Measurements from ENCODE around the gene XPO6. TPM values are rescaled to one million over a fixed set of nuclear protein-coding genes. Genes with fewer than 3 reads are reported as not detected.

The XPO6 gene
- total and polyA plus RNA-seq, 12 donors, result 61.1 to 194 (median 95.8) TPM

DNA sequence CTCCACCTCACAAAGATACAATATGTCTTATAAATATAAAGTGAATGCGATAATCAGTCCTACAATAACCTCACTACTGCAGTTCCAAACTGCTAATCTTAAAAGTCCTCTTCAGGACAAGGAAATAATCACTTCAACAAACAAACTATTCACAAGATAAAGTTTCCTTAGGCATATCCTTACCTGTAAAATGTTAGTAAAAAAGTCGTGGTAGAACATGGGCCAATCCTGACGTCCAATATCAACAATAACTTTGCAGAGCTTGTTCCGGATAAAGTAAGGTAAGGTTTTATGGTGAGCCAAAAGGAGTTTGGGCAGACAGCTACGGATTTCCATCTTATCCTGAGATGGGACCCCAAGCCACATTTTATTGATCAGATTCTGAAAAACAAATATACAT, 36.0 kb downstream of the XPO6 start:
- intact Hi-C loops (cut with DNase I), result no loop called here
- H3K4me1 ChIP-seq (replicated peaks in 1 of 2), result peaks cover 1% of the 10 kb centered on the region in 2 donors
- H3K9me3 ChIP-seq (replicated peaks in 1 of 3), result no peaks in the 10 kb centered on the region
- H3K36me3 ChIP-seq (replicated peaks in 1 of 2), result peaks cover 0 to 16% of the 10 kb centered on the region in 2 donors
- no peak overlapping the region for H3K27ac ChIP-seq
- H3K4me3 ChIP-seq, result no peak overlapping the region
- H3K27me3 ChIP-seq, result no peaks in the 10 kb centered on the region
- DNase-seq, result no peak
- TF ChIP-seq POLR2A (IDR thresholded peaks at IDR 0.05), result no peak
- TF ChIP-seq, protein P1, sequence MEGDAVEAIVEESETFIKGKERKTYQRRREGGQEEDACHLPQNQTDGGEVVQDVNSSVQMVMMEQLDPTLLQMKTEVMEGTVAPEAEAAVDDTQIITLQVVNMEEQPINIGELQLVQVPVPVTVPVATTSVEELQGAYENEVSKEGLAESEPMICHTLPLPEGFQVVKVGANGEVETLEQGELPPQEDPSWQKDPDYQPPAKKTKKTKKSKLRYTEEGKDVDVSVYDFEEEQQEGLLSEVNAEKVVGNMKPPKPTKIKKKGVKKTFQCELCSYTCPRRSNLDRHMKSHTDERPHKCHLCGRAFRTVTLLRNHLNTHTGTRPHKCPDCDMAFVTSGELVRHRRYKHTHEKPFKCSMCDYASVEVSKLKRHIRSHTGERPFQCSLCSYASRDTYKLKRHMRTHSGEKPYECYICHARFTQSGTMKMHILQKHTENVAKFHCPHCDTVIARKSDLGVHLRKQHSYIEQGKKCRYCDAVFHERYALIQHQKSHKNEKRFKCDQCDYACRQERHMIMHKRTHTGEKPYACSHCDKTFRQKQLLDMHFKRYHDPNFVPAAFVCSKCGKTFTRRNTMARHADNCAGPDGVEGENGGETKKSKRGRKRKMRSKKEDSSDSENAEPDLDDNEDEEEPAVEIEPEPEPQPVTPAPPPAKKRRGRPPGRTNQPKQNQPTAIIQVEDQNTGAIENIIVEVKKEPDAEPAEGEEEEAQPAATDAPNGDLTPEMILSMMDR (IDR thresholded peaks at IDR 0.05), result no peak
- 91 to 94% (median 94%) methylated on average over 5 of the region's 5 CpGs for WGBS, 4 donors

DNA sequence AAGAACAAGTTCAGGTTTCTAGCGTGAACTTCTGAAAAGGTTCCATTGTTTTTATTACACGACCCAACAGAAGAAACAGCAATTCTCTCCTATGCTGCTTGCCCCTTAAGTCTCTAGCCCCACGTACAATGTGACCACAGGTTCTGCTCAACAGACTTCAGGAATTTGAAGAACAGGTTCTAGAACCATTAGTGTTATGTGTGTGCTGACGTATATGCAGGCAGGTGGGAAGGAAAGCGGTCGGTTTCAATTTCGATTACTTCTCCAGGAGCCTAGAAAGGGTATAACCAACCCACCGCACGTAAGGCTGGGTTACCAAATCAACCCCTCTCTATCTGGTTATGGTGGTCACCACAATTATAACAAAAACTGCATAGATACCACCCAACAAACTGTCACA, 39.4 kb downstream of the XPO6 start:
- WGBS, 4 donors, result 81 to 87% (median 84%) methylated on average over 9 of the region's 9 CpGs
- Histone ChIP-seq H3K27me3 (no peaks in the 10 kb centered on the region), H3K27ac (no peak overlapping the region), H3K36me3 (replicated peaks in 1 of 2) (peaks cover 0 to 25% of the 10 kb centered on the region in 2 donors), H3K4me3 (no peak overlapping the region), H3K4me1 (replicated peaks in 1 of 2) (no peaks in the 10 kb centered on the region), H3K9me3 (replicated peaks in 1 of 3) (no peaks in the 10 kb centered on the region)
- DNase-seq, result no peak
- intact Hi-C loops (cut with DNase I), result no loop called here
- no peak for TF ChIP-seq POLR2A (IDR thresholded peaks at IDR 0.05)
- TF ChIP-seq, protein P1 (IDR thresholded peaks at IDR 0.05), result no peak

DNA sequence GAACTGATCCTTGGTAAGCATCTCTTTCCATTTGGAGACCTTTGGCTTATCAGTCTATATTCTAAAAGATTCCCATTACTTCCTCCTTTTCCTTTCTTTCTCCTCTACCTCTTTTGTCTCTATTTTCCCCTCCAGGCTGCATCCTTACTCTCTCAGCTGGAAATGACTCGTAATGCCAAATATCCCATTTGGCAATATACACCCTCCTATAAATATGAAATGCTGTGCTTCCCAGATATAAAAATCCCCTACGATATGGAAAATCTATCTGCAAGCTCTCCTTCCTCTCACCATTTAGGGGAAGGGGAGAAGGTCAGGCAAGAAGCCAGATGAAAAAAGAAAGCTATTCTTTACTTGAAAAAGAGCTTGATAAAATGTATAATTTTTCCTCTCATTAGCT, 39.9 kb downstream of the XPO6 start:
- intact Hi-C loops (cut with DNase I), result no loop called here
- no peak for DNase-seq
- Histone ChIP-seq H3K27me3 (no peaks in the 10 kb centered on the region), H3K36me3 (replicated peaks in 1 of 2) (peaks cover 0 to 26% of the 10 kb centered on the region in 2 donors), H3K27ac (no peak overlapping the region), H3K9me3 (replicated peaks in 1 of 3) (no peaks in the 10 kb centered on the region), H3K4me1 (replicated peaks in 1 of 2) (no peaks in the 10 kb centered on the region), H3K4me3 (no peak overlapping the region)
- TF ChIP-seq, protein P1 (IDR thresholded peaks at IDR 0.05), result no peak
- TF ChIP-seq POLR2A (IDR thresholded peaks at IDR 0.05), result no peak
- 94 to 95% (median 94%) methylated on average over 2 of the region's 2 CpGs for WGBS, 4 donors

DNA sequence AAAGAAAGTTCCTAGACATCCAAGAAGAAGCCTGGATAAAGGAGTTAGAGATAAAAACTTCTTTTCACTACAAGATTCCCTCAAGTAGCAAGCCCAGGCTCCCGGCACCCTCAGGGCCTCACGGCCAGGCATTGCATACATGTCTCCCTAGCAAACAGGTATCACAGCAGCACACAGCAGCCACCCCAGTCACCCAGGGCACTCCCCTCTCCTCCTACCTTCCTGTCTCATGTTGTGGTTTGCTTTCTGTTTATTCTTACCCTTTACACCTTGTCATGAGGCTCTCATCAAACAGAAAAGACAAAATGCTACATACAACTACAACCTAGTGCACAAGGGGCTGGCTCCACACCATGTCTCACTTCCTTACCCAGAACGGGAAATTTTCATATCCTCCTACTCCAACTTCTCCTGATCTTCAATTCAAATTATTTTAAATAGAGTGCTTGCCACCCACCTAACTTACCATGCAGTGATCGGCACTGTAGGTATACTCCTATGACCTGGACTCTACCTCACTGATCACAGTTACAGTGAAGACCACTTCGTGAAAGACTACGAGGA, 42.7 kb downstream of the XPO6 start:
- no peak overlapping the region for H3K27ac ChIP-seq

More for the DNA sequence above, 42.7 kb downstream of the XPO6 start:
- peaks cover under 1% of the 10 kb centered on the region in 2 donors for H3K4me1 ChIP-seq (replicated peaks in 1 of 2)
- 85 to 95% (median 91%) methylated on average over 6 of the region's 6 CpGs for WGBS, 4 donors
- intact Hi-C loops (cut with DNase I), result no loop called here
- H3K27me3 ChIP-seq, result no peaks in the 10 kb centered on the region
- no peak for DNase-seq
- H3K4me3 ChIP-seq, result no peak overlapping the region
- peaks cover 0 to 26% of the 10 kb centered on the region in 2 donors for H3K36me3 ChIP-seq (replicated peaks in 1 of 2)
- no peak for TF ChIP-seq POLR2A (IDR thresholded peaks at IDR 0.05)
- TF ChIP-seq, protein P1 (IDR thresholded peaks at IDR 0.05), result no peak
- H3K9me3 ChIP-seq (replicated peaks in 1 of 3), result no peaks in the 10 kb centered on the region
